GM21717 (cell line): ENCODE measurements around the gene LYZ.

ENCODE experiments used
- ATAC-seq: cut with Tn5 transposase; IDR thresholded peaks from one replicate; pipeline ENCODE4 v1.9.1; 2021; ENCODE audit warnings: mild to moderate bottlenecking, moderate library complexity; ENCODE audit not compliant: unreplicated experiment

LYZ gene

GRCh38 chr12:69383074-69383473 lies 34.9 kb downstream of the LYZ start:
- no peak for ATAC-seq

GRCh38 chr12:69385038-69385437 lies 36.9 kb downstream of the LYZ start:
- no peak for ATAC-seq

GRCh38 chr12:69386921-69387320 lies 38.7 kb downstream of the LYZ start:
- ATAC-seq: no peak

GRCh38 chr12:69388371-69388770 lies 40.2 kb downstream of the LYZ start:
- ATAC-seq: no peak

GRCh38 chr12:69389831-69390230 lies 41.6 kb downstream of the LYZ start:
- no peak for ATAC-seq

- ATAC-seq: peak; percentile 74
These were observed 44.2 kb downstream of the LYZ start for GRCh38 chr12:69392179-69392928.

GRCh38 chr12:69396041-69396440 lies 47.9 kb downstream of the LYZ start:
- ATAC-seq: no peak

GRCh38 chr12:69396963-69397362 lies 48.8 kb downstream of the LYZ start:
- ATAC-seq: no peak

- ATAC-seq: no peak
These were observed 49.8 kb downstream of the LYZ start for GRCh38 chr12:69397978-69398377.

GRCh38 chr12:69401940-69402339 lies 53.8 kb downstream of the LYZ start:
- ATAC-seq: no peak
